Gastroesophageal sphincter (tissue), 4 donors: ENCODE data around the gene PPP2R5E. TPM values are rescaled to one million over a fixed set of nuclear protein-coding genes. Genes with fewer than 3 reads are reported as not detected.

Source experiments
- ATAC-seq: fragments of 150-250 bp; one replicate; pipeline ENCODE4 v1.9.1; 2016; ENCODE audit warnings: mild to moderate bottlenecking, moderate library complexity
- H3K27ac ChIP-seq, 4 donors: fragments of 200-600 bp; sonication (generic) in 3 of 4; 1 replicate in 3 of 4; 2 replicates in 1 of 4; pipeline ENCODE4 v1.5.1; 2016 to 2019
- H3K27me3 ChIP-seq: fragments of 200-600 bp; sonication (generic); one replicate; pipeline ENCODE4 v1.5.1; 2019
- H3K36me3 ChIP-seq, 2 donors: fragments of 200-600 bp; sonication (generic); one replicate each; pipeline ENCODE4 v1.5.1; 2019; ENCODE audit warnings: control low read depth in 1 of 2
- H3K4me1 ChIP-seq, 3 donors: fragments of 200-600 bp; sonication (generic); 1 replicate in 2 of 3; 2 replicates in 1 of 3; pipeline ENCODE4 v1.5.1; 2016 to 2019; ENCODE audit warnings: control low read depth in 2 of 3
- H3K4me3 ChIP-seq, 2 donors: fragments of 200-600 bp; sonication (generic); one replicate each; pipeline ENCODE4 v1.5.1; 2019; ENCODE audit warnings: mild to moderate bottlenecking in 1 of 2, moderate library complexity in 1 of 2
- H3K9me3 ChIP-seq, 3 donors: fragments of 200-600 bp; sonication (generic); one replicate each; pipeline ENCODE4 v1.5.1; 2017 to 2019; ENCODE audit warnings: control low read depth in 2 of 3
- CTCF ChIP-seq, 4 experiments: fragments of 200-600 bp in 2 of 4; fragments of 450-650 bp in 2 of 4; sonication (generic) in 1 of 4; IDR thresholded peaks; one replicate each; pipeline ENCODE4 v1.5.1; 2017 to 2019; ENCODE audit warnings: antibody characterized with exemption in 4 of 4, mild to moderate bottlenecking in 2 of 4, moderate library complexity in 2 of 4
- EP300 ChIP-seq: sonication (generic); formaldehyde crosslinking; IDR thresholded peaks from one replicate; pipeline ENCODE4 v1.6.1; 2017; ENCODE audit warnings: antibody characterized with exemption, mild to moderate bottlenecking
- POLR2A ChIP-seq, 2 donors: fragments of 450-650 bp; IDR thresholded peaks; one replicate each; pipeline ENCODE4 v1.6.1; 2017; ENCODE audit warnings: antibody characterized with exemption in 2 of 2, mild to moderate bottlenecking in 2 of 2, moderate library complexity in 1 of 2
- POLR2AphosphoS5 ChIP-seq: sonication (generic); formaldehyde crosslinking; IDR thresholded peaks from one replicate; pipeline ENCODE4 v1.6.1; 2017; ENCODE audit warnings: antibody characterized with exemption
- WGBS, 2 donors: methylation state at CpG; one replicate each; pipeline ENCODE4 v1.1.5; 2018; ENCODE audit warnings: low coverage in 1 of 2; 5-methylcytosine and 5-hydroxymethylcytosine counted together
- small RNA-seq, 4 donors: library from RNA; depleted of rRNA; stranded (forward); fragments of <200 nt; gene quantifications; one replicate each; pipeline ENCODE3, GENCODE V24; 2016
- total RNA-seq, 4 donors: library from RNA; depleted of rRNA; stranded (reverse); fragments of >200 nt; gene quantifications; one replicate each; pipeline ENCODE4 v1.1.0, GENCODE V29; 2016

PPP2R5E gene
- total RNA-seq, 4 donors from 2014 or later: 32.8 to 38.0 (median 33.7) TPM

- WGBS, 2 donors: 90 to 96% methylated on average over 5 of the region's 5 CpGs
- Histone ChIP-seq H3K9me3 (no peaks in the 10 kb centered on the region), H3K36me3 (no peaks in the 10 kb centered on the region), H3K27me3 (no peaks in the 10 kb centered on the region), H3K4me3 (no peak overlapping the region), H3K27ac (no peak overlapping the region), H3K4me1 (peaks cover 0 to 4% (median 0%) of the 10 kb centered on the region in 3 donors)
- ATAC-seq: no peak
- TF ChIP-seq CTCF (IDR thresholded peaks at IDR 0.05): no peak
- no peak for TF ChIP-seq POLR2AphosphoS5
- TF ChIP-seq EP300: no peak
- no peak for TF ChIP-seq POLR2A (IDR thresholded peaks at IDR 0.05)
Observed at GRCh38 chr14:63326840-63327239, 216.3 kb downstream of the PPP2R5E start.

GRCh38 chr14:63322897-63323573 is 220.1 kb downstream of the PPP2R5E start:
- TF ChIP-seq POLR2AphosphoS5 (no peak), EP300 (no peak), CTCF (IDR thresholded peaks at IDR 0.05) (no peak), POLR2A (IDR thresholded peaks at IDR 0.05) (no peak)
- no peaks in the 10 kb centered on the region for H3K27me3 ChIP-seq
- no peak overlapping the region for H3K27ac ChIP-seq
- H3K4me1 ChIP-seq: peaks cover 0 to 4% (median 0%) of the 10 kb centered on the region in 3 donors
- 36 to 46% methylated on average over 9 of the region's 9 CpGs for WGBS, 2 donors
- H3K9me3 ChIP-seq: no peaks in the 10 kb centered on the region
- H3K4me3 ChIP-seq: no peak overlapping the region
- H3K36me3 ChIP-seq: no peaks in the 10 kb centered on the region
- ATAC-seq: no peak

- Histone ChIP-seq H3K4me1 (peaks cover 0 to 4% (median 0%) of the 10 kb centered on the region in 3 donors), H3K27me3 (no peaks in the 10 kb centered on the region), H3K27ac (no peak overlapping the region), H3K9me3 (no peaks in the 10 kb centered on the region), H3K36me3 (no peaks in the 10 kb centered on the region), H3K4me3 (no peak overlapping the region)
- ATAC-seq: no peak
- TF ChIP-seq POLR2A (IDR thresholded peaks at IDR 0.05): no peak
- no peak for TF ChIP-seq CTCF (IDR thresholded peaks at IDR 0.05)
- TF ChIP-seq EP300: no peak
- TF ChIP-seq POLR2AphosphoS5: no peak
- WGBS, 2 donors: 88 to 93% methylated on average over 1 of the region's 1 CpG
Observed at GRCh38 chr14:63322472-63322871, 220.7 kb downstream of the PPP2R5E start.

Small RNAs within 50 kb of the gene (small RNA-seq; reads per million reads assigned to genes)
- 0 reads per million in 4 donors for gene RF00601

Other genes with a start within 250 kb of the PPP2R5E start
- gene GPHB5, start 224.4 kb downstream of the PPP2R5E start, total RNA-seq: not detected
- gene WDR89, start 98.5 kb upstream of the PPP2R5E start, total RNA-seq: 10 to 100 TPM in 2 of 4 donors, 1 to 10 TPM in 2; 5.9 to 18.8 (median 12.5) TPM
- 10 to 100 TPM; 14.9 to 28.9 (median 17.9) TPM for gene SGPP1, start 184.7 kb upstream of the PPP2R5E start, total RNA-seq